ENCODE measurements around the gene ALDH1B1. TPM values are rescaled to one million over a fixed set of nuclear protein-coding genes. Genes with fewer than 3 reads are reported as not detected.

The ALDH1B1 gene
- total RNA-seq, 2 donors from 2014 or later: 195 to 229 TPM

DNA sequence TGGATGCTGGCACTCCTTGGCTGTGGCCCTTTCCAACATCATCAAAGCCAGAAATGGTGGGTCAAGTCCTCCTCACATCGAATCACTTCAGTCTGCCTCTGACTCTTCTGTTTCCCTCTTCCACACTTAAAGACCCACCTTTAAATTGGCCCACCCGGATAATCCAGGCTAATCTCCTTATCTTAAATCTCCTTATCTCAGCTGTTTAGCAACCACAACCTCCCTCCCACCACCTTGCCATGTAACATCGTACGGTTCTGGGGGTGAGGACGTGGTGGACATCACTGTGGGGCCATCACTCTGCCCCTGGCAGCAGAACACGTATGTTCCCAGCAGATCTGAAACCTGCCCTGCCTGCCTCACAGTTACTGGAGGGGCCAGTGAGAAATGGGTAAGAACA is 20.2 kb downstream of the ALDH1B1 start:
- Histone ChIP-seq H3K27ac (no peak overlapping the region), H3K9me3 (no peaks in the 10 kb centered on the region), H3K4me1 (ENCODE audit: control insufficient read depth in 1 of 2, low read depth in 2 of 2) (peaks cover 0 to 5% of the 10 kb centered on the region in 2 donors), H3K27me3 (replicated peaks; ENCODE audit: insufficient read depth) (no peaks in the 10 kb centered on the region), H3K36me3 (peaks cover 3% of the 10 kb centered on the region), H3K4me3 (no peak overlapping the region)
- ATAC-seq (ENCODE audit: insufficient number of reproducible peaks, low FRiP score, low read depth): no peak
- TF ChIP-seq, protein P1, sequence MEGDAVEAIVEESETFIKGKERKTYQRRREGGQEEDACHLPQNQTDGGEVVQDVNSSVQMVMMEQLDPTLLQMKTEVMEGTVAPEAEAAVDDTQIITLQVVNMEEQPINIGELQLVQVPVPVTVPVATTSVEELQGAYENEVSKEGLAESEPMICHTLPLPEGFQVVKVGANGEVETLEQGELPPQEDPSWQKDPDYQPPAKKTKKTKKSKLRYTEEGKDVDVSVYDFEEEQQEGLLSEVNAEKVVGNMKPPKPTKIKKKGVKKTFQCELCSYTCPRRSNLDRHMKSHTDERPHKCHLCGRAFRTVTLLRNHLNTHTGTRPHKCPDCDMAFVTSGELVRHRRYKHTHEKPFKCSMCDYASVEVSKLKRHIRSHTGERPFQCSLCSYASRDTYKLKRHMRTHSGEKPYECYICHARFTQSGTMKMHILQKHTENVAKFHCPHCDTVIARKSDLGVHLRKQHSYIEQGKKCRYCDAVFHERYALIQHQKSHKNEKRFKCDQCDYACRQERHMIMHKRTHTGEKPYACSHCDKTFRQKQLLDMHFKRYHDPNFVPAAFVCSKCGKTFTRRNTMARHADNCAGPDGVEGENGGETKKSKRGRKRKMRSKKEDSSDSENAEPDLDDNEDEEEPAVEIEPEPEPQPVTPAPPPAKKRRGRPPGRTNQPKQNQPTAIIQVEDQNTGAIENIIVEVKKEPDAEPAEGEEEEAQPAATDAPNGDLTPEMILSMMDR (IDR thresholded peaks at IDR 0.05): no peak
- DNase-seq (ENCODE audit: low spot score): no peak

DNA sequence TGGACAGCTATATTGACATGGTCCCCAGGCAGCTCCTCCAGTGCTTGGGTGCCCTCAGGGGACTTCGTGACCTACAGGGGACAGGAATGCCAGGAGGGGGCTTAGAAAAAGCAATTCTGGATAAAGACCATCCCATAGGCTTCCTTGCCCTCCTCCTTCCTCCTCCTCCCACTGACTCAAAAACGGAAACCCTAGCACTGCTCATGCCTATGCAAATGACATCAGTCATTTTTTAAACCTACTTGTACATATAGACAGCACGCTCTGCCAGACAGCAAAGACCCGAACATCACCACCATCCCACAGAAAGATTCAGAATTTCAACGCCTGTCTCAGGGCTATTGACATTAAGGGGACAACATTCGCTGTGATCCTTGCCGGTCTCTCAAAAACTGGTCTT is 20.8 kb downstream of the ALDH1B1 start:
- DNase-seq (ENCODE audit: low spot score) (no peak), ATAC-seq (ENCODE audit: insufficient number of reproducible peaks, low FRiP score, low read depth) (no peak)
- Histone ChIP-seq H3K27ac (no peak overlapping the region), H3K9me3 (no peaks in the 10 kb centered on the region), H3K36me3 (peaks cover 3% of the 10 kb centered on the region), H3K27me3 (replicated peaks; ENCODE audit: insufficient read depth) (no peaks in the 10 kb centered on the region), H3K4me3 (no peak overlapping the region), H3K4me1 (ENCODE audit: control insufficient read depth in 1 of 2, low read depth in 2 of 2) (peaks cover 0 to 5% of the 10 kb centered on the region in 2 donors)
- TF ChIP-seq, protein P1 (IDR thresholded peaks at IDR 0.05): no peak

DNA sequence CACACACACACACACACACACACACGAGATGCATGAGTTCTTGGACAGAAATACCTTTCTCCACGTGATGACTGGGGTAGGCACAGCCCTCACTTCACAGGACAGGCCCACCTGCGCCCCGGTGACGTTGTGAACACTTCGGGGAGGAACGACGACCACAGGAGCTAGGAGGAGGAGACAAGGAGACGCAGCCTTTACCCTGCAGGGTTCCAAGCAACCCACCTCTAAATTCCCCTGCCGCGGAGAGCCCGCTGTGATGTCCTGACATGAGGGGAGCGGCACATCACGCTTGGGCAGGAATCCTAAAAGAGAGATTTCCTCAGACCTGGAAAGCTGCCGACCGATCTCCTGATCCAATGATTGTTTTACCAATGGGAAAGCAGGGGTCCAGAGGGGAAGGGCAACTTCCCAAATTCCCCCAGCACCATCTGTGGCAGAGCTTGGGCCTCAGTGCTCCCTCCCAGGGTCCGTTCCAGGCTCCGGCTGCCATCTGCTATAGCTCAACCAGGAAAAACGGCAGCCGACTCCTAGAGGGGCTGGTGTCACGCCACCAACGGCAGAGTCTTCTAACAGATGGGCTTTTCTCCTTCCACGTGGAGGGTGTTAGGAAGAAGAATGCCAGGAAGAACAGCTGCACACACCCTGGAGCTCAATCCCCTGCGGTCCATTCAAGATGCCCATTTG is 21.7 kb downstream of the ALDH1B1 start:
- Histone ChIP-seq H3K36me3 (peaks cover under 1% of the 10 kb centered on the region), H3K4me3 (no peak overlapping the region), H3K4me1 (ENCODE audit: control insufficient read depth in 1 of 2, low read depth in 2 of 2) (peaks cover 0 to 5% of the 10 kb centered on the region in 2 donors), H3K27me3 (replicated peaks; ENCODE audit: insufficient read depth) (no peaks in the 10 kb centered on the region), H3K9me3 (no peaks in the 10 kb centered on the region), H3K27ac (no peak overlapping the region)
- DNase-seq (ENCODE audit: low spot score) (no peak), ATAC-seq (ENCODE audit: insufficient number of reproducible peaks, low FRiP score, low read depth) (no peak)
- TF ChIP-seq, protein P1 (IDR thresholded peaks at IDR 0.05): no peak

DNA sequence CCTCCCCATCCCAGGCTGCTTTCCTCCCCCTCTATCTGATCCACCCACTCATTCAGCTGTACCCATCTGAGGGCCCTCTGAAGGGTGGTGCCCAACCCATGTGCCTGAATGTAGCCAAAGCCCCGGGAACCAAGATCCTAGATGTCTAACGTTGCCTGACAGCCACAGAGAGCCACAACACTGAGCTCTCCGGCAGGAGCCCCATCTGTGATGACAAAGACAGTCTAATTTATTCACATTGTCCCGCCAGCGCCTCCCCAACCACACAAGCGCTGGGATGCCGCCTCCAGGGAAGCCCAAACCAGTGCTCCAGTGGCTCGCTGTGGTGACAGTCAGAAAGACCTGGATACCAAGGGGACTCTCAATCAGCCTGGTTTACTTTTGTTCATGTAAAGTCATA is 23.4 kb downstream of the ALDH1B1 start:
- no peak for DNase-seq (ENCODE audit: low spot score)
- no peak overlapping the region for H3K4me3 ChIP-seq
- H3K9me3 ChIP-seq: no peaks in the 10 kb centered on the region
- no peak for ATAC-seq (ENCODE audit: insufficient number of reproducible peaks, low FRiP score, low read depth)
- no peaks in the 10 kb centered on the region for H3K27me3 ChIP-seq (replicated peaks; ENCODE audit: insufficient read depth)
- TF ChIP-seq, protein P1 (IDR thresholded peaks at IDR 0.05): no peak
- no peaks in the 10 kb centered on the region for H3K36me3 ChIP-seq
- H3K27ac ChIP-seq: no peak overlapping the region
- H3K4me1 ChIP-seq (ENCODE audit: control insufficient read depth in 1 of 2, low read depth in 2 of 2): peaks cover 0 to 5% of the 10 kb centered on the region in 2 donors

DNA sequence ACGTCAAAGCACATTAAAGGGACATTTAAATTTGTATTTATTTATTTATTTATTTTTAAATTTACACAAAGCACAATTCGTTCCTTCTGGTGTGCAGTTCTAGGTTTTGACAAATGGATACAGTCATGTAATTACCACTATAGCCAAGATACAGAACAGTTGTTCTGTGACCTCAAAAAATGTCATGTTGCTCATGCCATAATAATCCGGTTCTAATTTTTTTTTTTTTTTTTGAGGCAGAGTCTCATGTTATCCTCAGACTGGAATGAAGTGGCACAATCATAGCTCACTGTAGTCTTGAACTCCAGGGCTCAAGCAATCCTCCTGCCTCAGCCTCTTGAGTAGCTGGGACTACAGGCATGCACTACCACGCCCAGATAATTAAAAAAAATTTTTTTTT is 24.0 kb downstream of the ALDH1B1 start:
- no peak for DNase-seq (ENCODE audit: low spot score)
- Histone ChIP-seq H3K4me3 (no peak overlapping the region), H3K4me1 (ENCODE audit: control insufficient read depth in 1 of 2, low read depth in 2 of 2) (peaks cover 0 to 7% of the 10 kb centered on the region in 2 donors), H3K9me3 (no peaks in the 10 kb centered on the region), H3K27ac (no peak overlapping the region), H3K36me3 (no peaks in the 10 kb centered on the region), H3K27me3 (replicated peaks; ENCODE audit: insufficient read depth) (no peaks in the 10 kb centered on the region)
- TF ChIP-seq, protein P1 (IDR thresholded peaks at IDR 0.05): no peak
- no peak for ATAC-seq (ENCODE audit: insufficient number of reproducible peaks, low FRiP score, low read depth)

All from thoracic aorta (tissue), 2 donors.